HG02970 (cell line): ENCODE data around the gene CDC42BPB.

Experiments
- ATAC-seq: cut with Tn5 transposase; IDR thresholded peaks from one replicate; pipeline ENCODE4 v1.9.1; 2021; ENCODE audit warnings: mild to moderate bottlenecking, moderate library complexity, moderate number of reproducible peaks; ENCODE audit not compliant: unreplicated experiment, low FRiP score

Gene CDC42BPB

GRCh38 chr14:103020271-103021170 is 36.8 kb downstream of the CDC42BPB start:
- no peak for ATAC-seq

- no peak for ATAC-seq
Measured at GRCh38 chr14:103019826-103020225, 37.5 kb downstream of the CDC42BPB start.

- no peak for ATAC-seq
Measured at GRCh38 chr14:103019236-103019635, 38.1 kb downstream of the CDC42BPB start.

GRCh38 chr14:103016594-103016993 is 40.8 kb downstream of the CDC42BPB start:
- no peak for ATAC-seq

GRCh38 chr14:103016071-103016470 is 41.3 kb downstream of the CDC42BPB start:
- ATAC-seq, result no peak

GRCh38 chr14:103015426-103015825 is 41.9 kb downstream of the CDC42BPB start:
- ATAC-seq, result no peak

GRCh38 chr14:103014466-103015228 is 42.7 kb downstream of the CDC42BPB start:
- ATAC-seq, result no peak

- no peak for ATAC-seq
Measured at GRCh38 chr14:103013028-103013427, 44.3 kb downstream of the CDC42BPB start.

- ATAC-seq, result no peak
Measured at GRCh38 chr14:103009559-103009958, 47.8 kb downstream of the CDC42BPB start.

- no peak for ATAC-seq
Measured at GRCh38 chr14:103008768-103009357, 48.5 kb downstream of the CDC42BPB start.

- ATAC-seq, result no peak
Measured at GRCh38 chr14:103008126-103008525, 49.2 kb downstream of the CDC42BPB start.

GRCh38 chr14:103007555-103007954 is 49.8 kb downstream of the CDC42BPB start:
- ATAC-seq, result no peak

- ATAC-seq, result no peak
Measured at GRCh38 chr14:103006991-103007520, 50.3 kb downstream of the CDC42BPB start.

GRCh38 chr14:103006106-103006505 is 51.2 kb downstream of the CDC42BPB start:
- no peak for ATAC-seq

- ATAC-seq, result no peak
Measured at GRCh38 chr14:103003850-103004249, 53.5 kb downstream of the CDC42BPB start.

- no peak for ATAC-seq
Measured at GRCh38 chr14:103003351-103003615, 54.1 kb downstream of the CDC42BPB start.

GRCh38 chr14:103002578-103003350 is 54.6 kb downstream of the CDC42BPB start:
- ATAC-seq, result no peak

GRCh38 chr14:103001651-103002396 is 55.5 kb downstream of the CDC42BPB start:
- ATAC-seq, result no peak

- ATAC-seq, result no peak
Measured at GRCh38 chr14:103001226-103001625, 56.1 kb downstream of the CDC42BPB start.
